Raji (cell line): ENCODE measurements around the gene SPATS2L.

Source experiments
- POLR2A ChIP-seq: IDR thresholded peaks from 2 replicates; pipeline ENCODE4 v1.6.1; 2011; ENCODE audit warnings: low read depth, low read length, control low read depth; ENCODE audit not compliant: insufficient read depth

SPATS2L gene

GRCh38 chr2:200306196-200306930, at the start of gene SPATS2L:
TSS of gene SPATS2L (plus strand) at chr2:200306693. CDS start at chr2:200389245, 82,552 bp downstream.
- no peak for TF ChIP-seq POLR2A

GRCh38 chr2:200257570-200257969, 48.9 kb upstream of the SPATS2L start:
- no peak for TF ChIP-seq POLR2A

GRCh38 chr2:200258081-200258480, 48.4 kb upstream of the SPATS2L start:
- TF ChIP-seq POLR2A = no peak

- no peak for TF ChIP-seq POLR2A
Measured at GRCh38 chr2:200258881-200259576, 47.5 kb upstream of the SPATS2L start.

GRCh38 chr2:200259577-200259957, 46.9 kb upstream of the SPATS2L start:
- TF ChIP-seq POLR2A = no peak

GRCh38 chr2:200262047-200262446, 44.4 kb upstream of the SPATS2L start:
- TF ChIP-seq POLR2A = no peak

- no peak for TF ChIP-seq POLR2A
Measured at GRCh38 chr2:200263279-200263678, 43.2 kb upstream of the SPATS2L start.

- no peak for TF ChIP-seq POLR2A
Measured at GRCh38 chr2:200264631-200265030, 41.9 kb upstream of the SPATS2L start.

GRCh38 chr2:200266406-200266805, 40.1 kb upstream of the SPATS2L start:
- TF ChIP-seq POLR2A = no peak

GRCh38 chr2:200267350-200267749, 39.1 kb upstream of the SPATS2L start:
- TF ChIP-seq POLR2A = no peak

GRCh38 chr2:200270732-200271131, 35.8 kb upstream of the SPATS2L start:
- TF ChIP-seq POLR2A = no peak

- no peak for TF ChIP-seq POLR2A
Measured at GRCh38 chr2:200272320-200272719, 34.2 kb upstream of the SPATS2L start.

GRCh38 chr2:200274116-200275075, 32.1 kb upstream of the SPATS2L start:
- no peak for TF ChIP-seq POLR2A

GRCh38 chr2:200275295-200276013, 31.0 kb upstream of the SPATS2L start:
- no peak for TF ChIP-seq POLR2A

- no peak for TF ChIP-seq POLR2A
Measured at GRCh38 chr2:200276472-200276871, 30.0 kb upstream of the SPATS2L start.

GRCh38 chr2:200278694-200279316, 27.7 kb upstream of the SPATS2L start:
- no peak for TF ChIP-seq POLR2A
